Bronchial epithelial cell (primary cell): ENCODE measurements around the gene LASP1. TPM values are rescaled to one million over a fixed set of nuclear protein-coding genes. Genes with fewer than 3 reads are reported as not detected.

Experiments
- DNase-seq: peaks from one replicate; pipeline ENCODE4 v3.0.0-alpha.2; 2010; ENCODE audit warnings: low read depth
- FAIRE-seq: peaks from 2 replicates; lab custom pipeline; 2011; peaks lifted over from hg19 to GRCh38; lab: Jason Lieb, UNC
- H3K27me3 ChIP-seq: 2 replicates; pipeline ENCODE4 v1.5.1; 2011; ENCODE audit warnings: low read length; ENCODE audit not compliant: control insufficient read depth, insufficient read depth
- H3K36me3 ChIP-seq: 2 replicates; pipeline ENCODE4 v1.5.1; 2011; ENCODE audit warnings: low read length; ENCODE audit not compliant: control insufficient read depth, insufficient read depth
- H3K4me3 ChIP-seq: 2 replicates; pipeline ENCODE4 v1.5.1; 2011; ENCODE audit warnings: mild to moderate bottlenecking, low read depth, low read length, control low read depth
- CTCF ChIP-seq: IDR thresholded peaks from 2 replicates; pipeline ENCODE4 v1.5.1; 2011; ENCODE audit warnings: mild to moderate bottlenecking, moderate library complexity, low read length, control low read depth, inconsistent platforms; ENCODE audit not compliant: insufficient read depth, severe bottlenecking
- total RNA-seq: library from RNA; depleted of rRNA; stranded (reverse); fragments of >200 nt; gene quantifications from 2 replicates; pipeline ENCODE4 v1.2.1, GENCODE V29; 2014

Gene LASP1
- total RNA-seq, 1 donor from 2014 or later = 21.9 TPM

DNA sequence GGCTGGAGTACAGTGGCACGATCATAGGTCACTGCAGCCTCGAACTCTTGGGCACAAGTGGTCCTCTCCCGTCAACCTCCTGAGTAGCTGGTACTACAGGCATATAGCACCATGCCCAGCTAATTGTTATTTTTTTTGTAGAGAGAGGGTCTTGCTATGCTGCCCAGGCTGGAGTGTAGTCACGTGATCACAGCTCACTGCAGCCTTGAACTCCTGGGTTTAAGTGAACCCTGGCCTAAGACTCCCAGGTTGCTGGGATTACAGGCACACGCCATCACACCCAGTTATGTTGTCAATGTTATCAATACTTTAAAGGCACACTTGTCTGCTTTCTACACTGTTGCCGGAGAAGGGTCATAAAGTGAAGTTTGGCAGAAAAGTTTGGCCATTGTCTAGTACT lies 33.5 kb downstream of the LASP1 start:
- TF ChIP-seq CTCF = no peak
- Histone ChIP-seq H3K4me3 (no peak overlapping the region), H3K27me3 (no peaks in the 10 kb centered on the region), H3K36me3 (peaks cover 14% of the 10 kb centered on the region)
- DNase-seq = no peak
- FAIRE-seq = peak; percentile 13

- DNase-seq = no peak
- Histone ChIP-seq H3K27me3 (no peaks in the 10 kb centered on the region), H3K4me3 (no peak overlapping the region), H3K36me3 (peaks cover 9% of the 10 kb centered on the region)
- no peak for FAIRE-seq
- TF ChIP-seq CTCF = no peak
Observed at GRCh38 chr17:38904892-38905291, 35.0 kb downstream of the LASP1 start.

- H3K27me3 ChIP-seq = no peaks in the 10 kb centered on the region
- no peak for TF ChIP-seq CTCF
- FAIRE-seq (no peak), DNase-seq (no peak)
- peaks cover 9% of the 10 kb centered on the region for H3K36me3 ChIP-seq
- H3K4me3 ChIP-seq = no peak overlapping the region
Observed at GRCh38 chr17:38905375-38905774, 35.5 kb downstream of the LASP1 start.

DNA sequence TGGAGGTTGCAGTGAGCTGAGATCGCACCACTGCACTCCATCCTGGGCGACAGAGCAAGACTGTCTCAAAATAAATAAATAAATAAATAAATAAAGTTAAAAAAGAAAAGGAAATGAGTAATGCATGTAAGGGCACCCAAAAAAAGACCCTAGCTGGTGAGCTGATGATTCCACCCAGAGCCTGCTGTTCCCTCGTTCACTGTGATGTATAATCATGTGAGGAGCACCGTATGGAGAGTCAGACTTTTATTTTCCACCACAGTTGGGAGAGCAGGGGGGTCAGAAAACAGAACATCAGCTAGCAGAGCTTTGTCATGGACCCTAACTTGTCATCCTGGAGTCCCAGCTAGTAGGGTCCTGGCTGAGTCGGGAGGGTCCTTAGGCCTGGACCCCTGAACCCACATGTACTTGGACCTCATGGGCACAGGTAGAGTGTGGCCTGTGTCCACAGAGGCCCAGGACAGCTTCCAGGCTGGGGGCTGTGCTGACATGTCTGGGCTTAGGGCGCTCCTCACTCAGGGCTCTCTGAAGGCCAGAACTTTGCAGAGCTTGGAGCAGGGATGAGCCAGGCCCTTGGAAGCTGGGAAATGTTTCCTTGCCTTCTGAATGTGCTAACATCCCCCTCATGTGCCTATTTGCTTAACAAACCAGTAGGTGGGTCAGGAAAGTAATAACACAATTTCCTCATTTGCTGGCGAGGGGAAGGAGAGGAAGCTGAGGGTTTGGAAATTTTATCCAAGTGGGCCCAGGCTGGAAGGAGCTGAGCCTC lies 36.8 kb downstream of the LASP1 start:
- DNase-seq (no peak), FAIRE-seq (no peak)
- Histone ChIP-seq H3K36me3 (peaks cover 14% of the 10 kb centered on the region), H3K4me3 (no peak overlapping the region), H3K27me3 (no peaks in the 10 kb centered on the region)
- no peak for TF ChIP-seq CTCF

DNA sequence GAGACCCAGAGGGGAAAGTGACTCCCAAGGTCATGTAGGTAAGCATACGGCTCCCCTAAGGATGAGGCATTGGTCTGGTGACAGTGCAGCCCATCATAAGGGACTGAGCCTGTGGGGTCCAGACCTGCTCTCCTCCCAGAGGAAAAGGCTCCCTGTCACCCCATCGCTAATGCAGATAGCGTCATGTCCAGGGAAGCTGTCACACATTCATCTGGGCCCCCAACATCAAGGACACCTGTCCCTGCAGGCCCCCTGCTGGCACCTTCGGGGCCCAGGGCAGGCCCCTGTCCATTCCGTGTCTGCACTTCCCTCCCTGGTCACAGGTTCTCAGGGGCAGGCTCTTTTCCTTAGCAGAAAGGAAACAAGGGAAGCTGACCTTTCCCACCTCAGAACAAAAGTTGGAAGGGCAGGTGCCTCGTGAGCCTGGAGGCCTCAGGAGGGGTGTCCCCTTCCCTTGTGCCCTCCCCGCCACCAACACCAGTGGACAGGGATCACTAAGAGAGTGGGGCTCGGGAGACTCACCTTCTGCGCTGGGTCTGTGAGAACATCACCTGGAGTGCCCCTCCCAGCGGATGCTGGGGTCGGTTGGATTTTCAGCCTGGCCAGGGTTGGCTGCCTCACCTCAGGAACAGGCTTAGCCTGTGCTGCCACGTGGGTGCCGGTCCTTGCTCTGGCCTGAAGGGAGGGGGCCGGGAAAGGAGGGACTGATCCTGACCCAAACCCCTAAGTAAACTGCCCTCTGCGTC lies 38.2 kb downstream of the LASP1 start:
- Histone ChIP-seq H3K27me3 (no peaks in the 10 kb centered on the region), H3K36me3 (peaks cover 13% of the 10 kb centered on the region), H3K4me3 (no peak overlapping the region)
- TF ChIP-seq CTCF = no peak
- FAIRE-seq (no peak), DNase-seq (peak; percentile 8)
